Measurements from ENCODE around the gene ADAMTSL1.
A peak's percentile ranks its signal among the peaks of the same experiment; 100 is the strongest.

ADAMTSL1 gene

GRCh38 chr9:18461496-18461895, 12.5 kb upstream of the ADAMTSL1 start:
- DNase-seq (ENCODE audit: low spot score), result no peak

GRCh38 chr9:18463991-18464390, 10.0 kb upstream of the ADAMTSL1 start:
- no peak for DNase-seq (ENCODE audit: low spot score)

GRCh38 chr9:18466101-18466500, 7.9 kb upstream of the ADAMTSL1 start:
- no peak for DNase-seq (ENCODE audit: low spot score)

- DNase-seq (ENCODE audit: low spot score), result no peak
Observed at GRCh38 chr9:18467696-18468095, 6.3 kb upstream of the ADAMTSL1 start.

GRCh38 chr9:18472435-18472834, 1.5 kb upstream of the ADAMTSL1 start:
- no peak for DNase-seq (ENCODE audit: low spot score)

GRCh38 chr9:18472841-18473251, 1.1 kb upstream of the ADAMTSL1 start:
- DNase-seq (ENCODE audit: low spot score), result peak; percentile 20

- DNase-seq (ENCODE audit: low spot score), result no peak
Observed at GRCh38 chr9:18474783-18475182, 830 bp downstream of the ADAMTSL1 start.

- DNase-seq (ENCODE audit: low spot score), result no peak
Observed at GRCh38 chr9:18477121-18477660, 3.2 kb downstream of the ADAMTSL1 start.

GRCh38 chr9:18477719-18478118, 3.8 kb downstream of the ADAMTSL1 start:
- no peak for DNase-seq (ENCODE audit: low spot score)

GRCh38 chr9:18478501-18479361, 4.8 kb downstream of the ADAMTSL1 start:
- DNase-seq (ENCODE audit: low spot score), result peak; percentile 84

GRCh38 chr9:18479405-18479804, 5.5 kb downstream of the ADAMTSL1 start:
- DNase-seq (ENCODE audit: low spot score), result no peak

- no peak for DNase-seq (ENCODE audit: low spot score)
Observed at GRCh38 chr9:18480662-18481093, 6.7 kb downstream of the ADAMTSL1 start.

- no peak for DNase-seq (ENCODE audit: low spot score)
Observed at GRCh38 chr9:18482371-18482770, 8.4 kb downstream of the ADAMTSL1 start.

- no peak for DNase-seq (ENCODE audit: low spot score)
Observed at GRCh38 chr9:18485714-18486113, 11.8 kb downstream of the ADAMTSL1 start.

- DNase-seq (ENCODE audit: low spot score), result no peak
Observed at GRCh38 chr9:18487611-18488010, 13.7 kb downstream of the ADAMTSL1 start.

- DNase-seq (ENCODE audit: low spot score), result no peak
Observed at GRCh38 chr9:18488886-18489285, 14.9 kb downstream of the ADAMTSL1 start.

GRCh38 chr9:18489861-18490260, 15.9 kb downstream of the ADAMTSL1 start:
- DNase-seq (ENCODE audit: low spot score), result no peak

- no peak for DNase-seq (ENCODE audit: low spot score)
Observed at GRCh38 chr9:18490641-18491370, 16.9 kb downstream of the ADAMTSL1 start.

- DNase-seq (ENCODE audit: low spot score), result no peak
Observed at GRCh38 chr9:18492612-18493011, 18.7 kb downstream of the ADAMTSL1 start.

- DNase-seq (ENCODE audit: low spot score), result no peak
Observed at GRCh38 chr9:18493451-18493993, 19.6 kb downstream of the ADAMTSL1 start.

- DNase-seq (ENCODE audit: low spot score), result no peak
Observed at GRCh38 chr9:18495065-18495464, 21.1 kb downstream of the ADAMTSL1 start.

GRCh38 chr9:18496256-18497000, 22.5 kb downstream of the ADAMTSL1 start:
- DNase-seq (ENCODE audit: low spot score), result no peak
